ENCODE data around the gene KIF5C.

- no peak for TF ChIP-seq CTCF (optimal IDR thresholded peaks at IDR 0.05 in 1 of 3, IDR thresholded peaks at IDR 0.05 in 1 of 3, conservative IDR thresholded peaks at IDR 0.05 in 1 of 3; ENCODE audit: extremely low read depth in 1 of 3, insufficient read depth in 2 of 3, low read length in 3 of 3)
- no peak for TF ChIP-seq EZH2 (IDR thresholded peaks at IDR 0.05; ENCODE audit: low read length)
Measured at GRCh38 chr2:148969659-148970061, 94.6 kb downstream of the KIF5C start.
